GM19455 (cell line): ENCODE results near the gene MFN1.
A peak's percentile ranks its signal among the peaks of the same experiment; 100 is the strongest.

ENCODE experiments used
- ATAC-seq: cut with Tn5 transposase; IDR thresholded peaks from one replicate; pipeline ENCODE4 v1.9.1; 2021; ENCODE audit not compliant: unreplicated experiment

MFN1 gene

DNA sequence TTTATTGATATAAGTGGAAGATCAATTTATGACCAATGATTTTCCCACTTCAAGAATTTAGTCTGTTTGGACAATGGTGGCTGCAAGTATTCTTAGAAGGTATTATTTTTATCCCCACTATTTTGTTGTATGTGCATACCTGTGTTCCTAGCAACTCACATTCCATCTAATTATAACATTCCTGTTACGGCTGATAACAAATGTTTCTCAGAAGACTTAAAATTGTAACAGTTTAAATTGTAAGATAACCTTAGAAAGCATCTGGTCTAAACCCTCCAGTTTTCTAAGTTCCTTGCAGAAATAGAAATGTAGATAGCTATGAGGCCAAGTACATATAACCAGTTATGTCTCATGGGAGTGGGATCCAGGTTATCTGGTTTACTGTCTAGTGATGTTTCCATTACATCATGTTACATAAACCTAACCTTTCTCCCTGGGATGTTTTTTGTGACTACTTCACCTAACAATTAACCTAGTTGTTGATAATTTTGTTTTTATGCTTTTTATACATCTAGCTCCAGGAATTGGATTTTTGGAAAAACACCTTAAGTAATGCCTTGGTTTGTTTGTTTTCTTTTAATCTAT, 11.1 kb upstream of the MFN1 start:
- no peak for ATAC-seq

DNA sequence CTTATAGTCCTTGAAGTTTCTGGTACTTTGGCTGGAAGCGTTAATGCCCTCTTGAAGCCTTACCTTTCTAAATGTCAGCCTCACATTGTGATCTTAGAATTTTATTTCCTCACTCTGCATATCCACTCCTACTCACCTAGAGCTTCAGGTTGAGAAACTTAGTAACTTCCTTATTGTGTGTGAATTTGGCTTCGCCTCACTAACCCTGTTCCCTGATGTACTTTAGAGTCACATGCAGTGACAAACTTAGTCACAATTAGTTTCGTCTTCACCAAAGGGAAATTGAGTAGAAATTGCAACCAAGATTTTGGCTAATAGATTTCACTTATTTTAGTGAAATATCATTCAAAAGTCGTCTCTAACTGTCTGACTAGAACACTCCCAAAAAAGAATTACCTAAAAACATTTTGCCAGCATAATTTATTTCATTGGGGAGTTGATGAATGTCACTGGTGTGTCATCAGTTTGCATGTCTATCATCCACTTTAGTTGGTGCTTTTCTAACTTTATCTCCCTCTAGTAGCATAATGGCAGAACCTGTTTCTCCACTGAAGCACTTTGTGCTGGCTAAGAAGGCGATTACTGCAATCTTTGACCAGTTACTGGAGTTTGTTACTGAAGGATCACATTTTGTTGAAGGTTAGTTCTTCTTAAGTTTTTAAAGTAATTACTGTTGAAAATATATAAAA, 960 bp downstream of the MFN1 start:
- peak; percentile 53 for ATAC-seq

DNA sequence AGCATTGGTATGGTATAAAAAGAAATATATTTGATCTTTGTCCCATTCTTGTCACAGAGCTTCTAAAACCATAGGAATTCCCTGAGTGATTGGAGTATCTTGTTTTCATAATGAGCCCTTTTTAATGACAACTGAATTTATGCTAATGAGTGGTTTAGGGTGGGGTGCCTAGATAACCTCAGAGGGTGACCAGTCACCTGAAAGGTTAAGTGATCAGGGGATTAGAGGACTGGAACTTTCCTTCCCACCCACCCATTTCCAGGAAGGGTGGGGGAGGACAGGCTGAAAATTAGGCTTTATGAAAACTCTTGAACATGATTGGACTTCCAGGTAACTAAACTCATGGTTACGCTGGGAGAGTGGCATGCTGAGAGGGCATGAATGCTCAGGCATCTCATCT, 8.5 kb downstream of the MFN1 start:
- ATAC-seq, result no peak

DNA sequence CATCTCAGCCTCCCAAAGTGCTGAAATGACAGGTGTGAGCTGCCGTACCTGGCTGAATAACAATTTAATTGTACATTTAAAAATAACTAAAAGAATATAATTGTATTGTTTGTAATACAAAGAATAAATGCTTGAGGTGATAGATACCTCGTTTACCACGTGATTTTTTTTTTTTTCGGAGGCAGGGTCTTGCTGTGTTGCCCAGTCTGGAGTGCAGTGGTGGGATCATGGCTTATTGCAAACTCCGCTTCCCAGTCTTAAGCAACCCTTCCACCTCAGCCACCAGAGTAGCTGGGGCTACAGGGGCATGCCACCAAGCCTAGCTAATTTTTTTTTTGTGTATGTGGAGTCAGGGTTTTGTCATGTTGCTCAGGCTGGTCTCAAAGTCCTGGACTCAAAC, 15.8 kb downstream of the MFN1 start:
- ATAC-seq, result no peak

DNA sequence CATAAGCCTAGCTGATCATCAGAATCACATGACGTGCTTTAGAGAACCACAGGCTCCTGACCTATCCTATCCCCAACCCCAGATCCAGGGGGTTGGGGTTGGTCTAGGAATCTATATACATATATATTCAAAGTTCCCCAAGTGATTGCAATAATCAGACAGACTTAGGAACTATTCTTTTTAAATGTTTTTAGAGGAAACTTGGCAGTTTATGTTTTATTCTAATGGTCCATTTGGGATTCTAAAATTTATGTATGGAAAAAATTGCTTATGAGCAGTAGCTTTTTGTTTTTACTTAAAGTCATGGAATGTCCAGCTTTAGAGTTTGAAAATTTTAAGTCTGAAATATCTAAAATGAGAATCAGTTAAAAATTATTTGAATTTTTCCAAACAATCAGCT, 22.1 kb downstream of the MFN1 start:
- no peak for ATAC-seq

DNA sequence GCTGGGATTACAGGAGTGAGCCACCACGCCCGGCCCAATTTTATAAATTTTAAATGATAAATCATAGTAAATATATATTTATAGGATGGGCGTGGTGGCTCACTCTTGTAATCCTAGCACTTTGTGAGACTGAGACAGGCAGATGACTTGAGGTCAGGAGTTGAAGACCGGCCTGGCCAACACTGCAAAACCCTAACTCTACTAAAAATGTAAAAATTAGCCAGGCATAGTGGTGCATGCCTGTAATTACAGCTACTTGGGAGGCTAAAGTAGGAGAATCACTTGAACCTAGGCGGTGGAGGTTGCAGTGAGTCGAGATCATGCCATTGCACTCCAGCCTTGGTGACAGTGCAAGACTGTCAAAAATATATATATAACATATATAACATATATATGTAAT, 26.4 kb downstream of the MFN1 start:
- no peak for ATAC-seq

DNA sequence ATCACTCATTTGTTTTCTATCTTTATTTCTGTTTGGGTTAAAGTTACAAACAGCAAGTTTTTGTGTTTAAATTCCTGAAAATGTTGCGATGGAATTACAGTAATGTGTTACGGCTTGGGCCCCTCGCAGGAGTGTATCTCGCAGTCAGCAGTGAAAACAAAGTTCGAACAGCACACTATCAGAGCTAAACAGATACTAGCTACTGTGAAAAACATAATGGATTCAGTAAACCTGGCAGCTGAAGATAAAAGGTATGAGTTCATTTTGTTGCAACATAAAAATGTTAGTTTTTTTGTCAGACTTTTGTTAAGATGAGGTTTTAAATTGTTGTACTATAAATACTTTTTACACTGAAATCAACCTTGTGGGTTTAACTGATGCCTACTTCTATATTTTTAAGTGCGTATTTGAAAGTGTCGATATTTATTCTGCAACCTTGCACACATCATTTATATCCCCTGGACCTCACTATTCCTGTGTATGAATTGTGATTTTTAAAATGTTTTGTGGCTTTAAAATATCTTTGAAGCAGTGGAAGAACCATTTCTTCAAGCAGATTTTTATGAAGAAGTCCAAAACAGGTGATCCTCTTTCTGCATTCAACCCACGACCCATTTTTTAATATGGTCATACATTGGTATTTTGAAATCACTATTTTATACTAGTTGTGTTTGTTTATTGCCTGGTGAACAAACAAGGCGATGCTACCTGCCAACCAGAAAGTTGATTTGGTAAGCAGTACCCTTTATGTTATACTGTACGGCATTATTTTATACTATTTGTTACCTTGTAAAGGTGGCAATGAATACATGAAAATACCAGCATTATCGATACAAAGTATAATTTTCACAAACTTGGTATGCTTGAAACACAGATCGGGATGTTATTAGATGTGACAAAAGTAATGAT, 27.8 kb downstream of the MFN1 start:
- no peak for ATAC-seq

DNA sequence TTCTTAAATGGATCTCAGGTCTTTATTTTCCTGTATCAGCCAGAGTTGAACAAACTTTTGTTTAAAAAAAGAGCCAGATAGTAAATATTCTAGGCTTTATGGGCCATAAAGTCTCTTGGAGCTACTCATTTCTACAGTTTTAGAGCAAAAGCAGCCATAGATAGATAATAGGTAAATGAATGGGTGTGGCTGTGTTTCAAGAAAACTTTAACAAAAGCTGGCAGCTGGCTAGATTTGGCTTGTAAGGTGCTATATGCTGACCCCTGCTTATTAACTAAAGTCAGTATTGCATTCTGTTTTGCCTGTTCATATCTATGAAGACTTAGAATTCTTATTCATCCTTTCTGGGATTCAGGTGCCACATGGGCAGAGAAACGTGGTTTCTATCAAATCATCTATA, 29.0 kb downstream of the MFN1 start:
- ATAC-seq, result no peak

DNA sequence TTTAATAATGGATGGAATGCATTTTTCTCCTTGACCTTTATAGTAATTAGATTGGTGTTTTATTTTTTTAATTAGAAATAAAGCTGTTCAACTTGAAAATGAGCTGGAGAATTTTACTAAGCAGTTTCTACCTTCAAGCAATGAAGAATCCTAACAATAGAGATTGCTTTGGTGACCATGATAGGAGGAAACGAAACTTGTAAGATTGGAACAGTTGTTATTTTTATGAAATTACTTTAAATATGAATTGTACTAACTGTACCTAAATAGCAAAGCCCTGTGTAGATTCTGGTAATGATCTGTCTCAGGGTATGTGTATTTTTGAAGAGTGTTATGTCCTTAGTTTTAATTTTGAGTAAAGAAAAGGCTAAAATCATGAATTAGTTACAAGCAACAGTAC, 44.4 kb downstream of the MFN1 start:
- ATAC-seq, result no peak

DNA sequence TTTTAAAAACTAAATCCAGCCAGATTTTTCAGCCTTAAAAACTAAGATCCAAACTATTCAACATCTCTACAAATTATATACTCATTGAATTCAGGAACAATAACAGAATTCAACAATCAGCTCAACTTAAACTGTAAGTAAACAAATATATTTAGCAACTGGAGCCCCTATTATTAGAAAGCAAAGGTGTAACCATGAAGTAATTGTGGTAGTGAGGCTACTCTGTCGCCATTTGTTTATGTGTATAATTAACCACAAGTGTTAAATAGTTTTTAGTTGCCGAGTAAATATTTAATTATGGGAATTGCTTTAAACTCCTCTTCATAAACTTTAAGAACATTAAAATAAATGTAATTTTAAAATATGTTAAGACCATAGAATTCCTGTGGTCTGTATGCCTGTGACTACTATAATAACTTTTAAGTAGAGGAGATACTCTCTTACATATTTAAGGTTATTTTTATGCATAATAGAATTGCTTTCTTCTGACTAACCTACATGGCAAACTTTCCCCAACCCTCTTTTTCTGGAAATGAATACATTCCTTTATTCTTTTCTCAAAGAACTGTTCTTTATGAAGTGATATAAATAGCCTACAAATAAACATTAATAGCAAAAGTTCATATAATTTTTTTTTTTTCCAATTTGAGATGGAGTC, 51.2 kb downstream of the MFN1 start:
- ATAC-seq, result no peak

DNA sequence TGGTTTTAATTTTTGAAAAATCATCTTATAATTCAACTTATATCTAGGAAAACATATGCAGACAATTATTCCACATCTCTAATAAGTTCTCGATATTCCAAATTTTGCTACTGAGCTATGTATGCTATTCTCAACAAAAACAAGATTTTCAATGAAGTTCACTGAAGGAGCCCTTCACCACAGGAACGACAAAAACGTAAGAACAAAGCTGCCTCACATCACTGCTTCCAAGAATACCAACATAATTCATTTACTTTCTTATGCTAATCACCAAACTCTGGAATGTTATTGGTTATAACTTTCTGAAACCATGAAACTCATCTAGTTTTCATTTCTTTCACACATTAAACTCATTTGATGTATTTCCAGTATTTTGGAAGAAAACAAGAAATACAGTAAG, 54.1 kb downstream of the MFN1 start:
- no peak for ATAC-seq

DNA sequence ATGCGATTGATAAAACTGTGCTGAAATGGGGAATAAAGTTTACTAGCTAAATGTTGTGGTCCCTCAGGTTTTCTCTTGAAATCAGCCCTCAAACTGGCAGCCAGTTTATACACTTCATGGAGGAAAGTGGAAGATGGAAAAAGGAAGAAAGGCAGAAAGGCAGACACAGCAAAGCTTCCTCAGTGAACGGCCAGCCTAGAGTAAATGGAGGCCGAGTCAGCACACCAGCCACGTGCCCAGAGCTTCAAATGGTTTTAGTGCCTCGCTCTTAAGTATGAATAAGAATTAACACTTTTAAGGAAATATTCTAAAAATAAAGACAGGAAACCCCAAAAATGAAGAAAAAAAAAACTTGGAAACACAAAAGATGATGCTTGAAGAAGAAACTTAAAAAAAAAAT, 55.5 kb downstream of the MFN1 start:
- ATAC-seq, result no peak

DNA sequence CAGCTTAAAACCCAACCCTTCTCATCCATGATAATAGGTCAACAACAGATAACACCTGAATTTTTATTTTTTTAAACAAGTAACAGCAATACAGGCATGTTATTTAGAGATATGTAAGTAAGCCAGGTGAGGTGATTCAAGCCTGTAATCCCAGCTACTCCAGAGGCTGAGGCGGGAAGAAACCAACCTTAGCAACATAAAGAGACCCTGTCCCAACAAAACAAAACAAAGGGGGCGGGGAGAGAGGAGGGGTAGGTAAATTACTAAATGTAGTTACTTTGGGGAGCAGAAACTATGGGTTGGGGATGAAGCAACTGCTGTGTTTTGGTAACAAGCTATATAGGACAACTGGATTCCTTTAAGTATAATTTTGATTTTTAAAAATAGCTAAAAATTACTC, 56.8 kb downstream of the MFN1 start:
- no peak for ATAC-seq

DNA sequence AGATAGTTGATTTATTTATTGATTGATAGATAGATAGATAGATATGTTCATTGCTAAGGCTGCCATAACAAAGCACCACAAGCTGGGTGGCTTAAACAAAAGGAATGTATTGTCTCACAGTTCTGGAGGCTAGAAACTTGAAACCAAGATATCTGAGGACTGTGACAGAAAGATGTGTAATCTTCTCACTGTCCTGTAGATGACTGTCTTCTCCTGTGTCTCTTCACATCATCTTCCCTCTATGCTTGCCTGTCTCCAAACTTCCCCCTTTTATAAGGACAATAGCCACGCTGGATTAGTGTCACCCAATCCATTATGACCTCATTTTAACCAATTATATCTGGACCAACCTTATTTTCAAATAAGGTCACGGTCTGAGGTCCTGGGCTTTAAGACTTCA, 62.8 kb downstream of the MFN1 start:
- ATAC-seq, result no peak

DNA sequence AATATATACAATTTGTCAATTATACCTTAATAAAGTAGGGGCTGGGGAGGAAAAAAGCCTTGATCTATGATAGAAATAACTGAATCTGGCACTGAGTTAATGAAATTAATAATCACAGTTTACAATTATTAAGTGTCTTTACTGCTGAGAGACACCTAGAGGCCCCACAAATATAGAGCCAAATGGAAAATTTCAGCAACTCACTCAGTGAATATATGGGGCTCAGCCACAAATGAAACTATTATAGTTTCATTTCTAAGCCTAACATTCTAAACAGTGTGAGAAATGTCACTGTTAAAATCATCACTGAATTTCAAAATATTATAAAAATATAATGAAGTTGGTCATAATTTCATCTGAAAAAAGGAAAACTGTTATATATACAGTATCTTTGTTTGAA, 63.5 kb downstream of the MFN1 start:
- no peak for ATAC-seq

DNA sequence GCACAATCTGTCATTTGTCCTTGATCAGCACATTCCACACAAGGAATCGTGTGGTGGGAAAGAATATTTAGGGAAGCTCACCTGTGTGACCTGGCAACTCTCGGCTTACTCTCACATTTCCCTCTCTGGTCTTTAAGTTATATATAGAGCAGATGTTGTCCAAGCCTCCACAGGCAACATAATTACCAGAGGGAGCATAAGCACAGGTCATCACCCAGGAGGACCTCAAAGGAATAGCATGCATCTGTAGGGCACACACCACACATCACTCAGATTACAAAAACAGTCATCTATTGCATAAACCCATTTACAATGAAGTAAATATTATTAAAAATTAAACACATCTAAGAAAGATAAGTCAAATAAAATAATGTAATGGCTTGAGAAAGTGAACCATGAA, 67.3 kb downstream of the MFN1 start:
- no peak for ATAC-seq

DNA sequence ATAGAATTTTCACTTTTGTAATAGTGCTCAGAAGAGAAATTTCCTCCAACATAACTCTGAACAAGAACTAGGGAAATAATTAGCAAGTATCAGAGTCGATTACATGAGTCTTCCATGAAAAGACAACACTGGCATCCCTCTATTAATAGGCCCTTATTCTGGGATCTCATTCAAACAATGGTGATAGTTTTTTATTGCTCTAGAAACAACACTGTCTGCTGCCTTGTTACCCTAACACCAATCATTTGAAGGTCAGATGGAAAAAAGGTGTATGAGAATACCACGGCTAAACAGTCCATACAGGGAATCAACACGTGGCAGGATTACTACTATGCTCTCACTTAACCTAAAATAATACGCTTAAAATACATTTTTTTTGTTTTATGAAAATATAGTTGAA, 67.9 kb downstream of the MFN1 start:
- ATAC-seq, result no peak

DNA sequence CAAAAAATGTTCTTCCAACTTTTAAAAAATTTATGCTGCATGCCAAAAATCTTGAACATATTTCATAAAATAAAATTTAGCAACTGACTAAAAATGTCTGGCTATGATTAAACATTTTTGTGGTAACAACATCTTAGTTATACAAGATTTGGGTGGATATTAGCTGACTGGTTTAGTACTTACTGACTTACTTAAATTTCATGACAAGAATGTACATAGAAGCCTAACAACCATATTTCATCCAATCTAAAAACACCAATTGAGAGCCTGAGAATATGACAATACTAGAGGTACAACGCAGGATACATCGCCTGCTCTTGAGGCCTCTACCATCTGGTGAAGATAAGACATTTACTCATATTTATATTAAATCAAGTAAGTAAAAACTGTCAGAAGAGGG, 69.2 kb downstream of the MFN1 start:
- ATAC-seq, result no peak

DNA sequence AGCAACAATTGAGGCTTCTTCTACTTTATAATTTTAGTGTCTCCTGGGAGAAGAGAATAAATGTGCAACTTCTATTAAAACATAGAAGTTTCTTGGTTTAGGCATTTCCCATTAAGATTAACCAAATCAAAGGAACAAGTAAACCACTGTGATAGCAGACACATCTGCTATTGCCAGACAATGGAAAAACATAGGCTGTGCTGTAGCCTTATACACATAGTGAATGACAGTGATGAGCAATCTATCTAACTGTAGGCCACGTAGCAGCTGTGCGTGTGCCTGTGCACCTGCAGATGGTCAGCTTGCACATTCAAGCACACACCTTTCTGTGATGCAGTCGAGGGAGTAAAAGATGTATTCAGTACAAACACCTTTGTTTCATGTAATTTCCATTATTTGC, 71.1 kb downstream of the MFN1 start:
- ATAC-seq, result no peak

DNA sequence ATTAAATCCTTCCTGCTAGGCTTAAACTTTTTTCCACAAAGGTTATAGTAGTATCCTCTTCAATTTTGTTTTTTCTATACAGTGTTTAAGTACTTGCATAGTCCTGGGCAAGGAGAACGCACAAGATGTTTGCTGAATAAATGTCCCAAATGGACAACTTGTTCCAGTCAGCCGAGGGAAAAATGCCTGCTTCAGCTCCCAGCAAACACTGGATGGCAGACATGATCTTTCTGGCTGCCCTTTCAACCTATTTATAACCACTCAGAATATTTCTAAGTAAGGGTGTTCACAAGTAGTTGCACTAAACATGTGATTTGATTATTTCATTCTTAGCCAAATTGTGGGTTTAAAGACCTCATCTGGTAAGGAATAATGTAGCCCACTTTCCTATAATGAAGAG, 74.0 kb downstream of the MFN1 start:
- no peak for ATAC-seq

DNA sequence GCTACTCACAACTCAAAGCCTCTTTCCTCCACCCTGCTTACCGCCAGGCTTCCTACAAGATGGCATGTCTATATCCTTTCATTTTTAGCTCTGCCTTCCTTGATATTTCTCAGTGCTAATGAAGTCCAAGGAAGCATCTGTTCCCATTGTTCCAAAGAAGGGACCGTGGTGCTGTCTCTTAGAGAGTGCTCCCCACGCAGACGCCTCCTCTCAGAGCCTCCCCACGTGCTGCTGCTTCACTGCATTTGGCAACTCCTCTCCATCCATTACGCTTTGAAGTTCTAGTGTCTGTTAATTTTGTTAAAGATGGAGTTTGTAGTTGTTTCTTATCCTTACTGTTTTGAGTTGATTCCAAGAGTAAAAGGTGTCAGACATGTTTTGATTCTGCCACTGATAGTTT, 77.6 kb downstream of the MFN1 start:
- no peak for ATAC-seq
